ENCODE measurements around the gene NRXN3.

NRXN3 gene

GRCh38 chr14:79629411-79630287, 1459.5 kb downstream of the NRXN3 start (continued):
- TF ChIP-seq ZFP3 (tag by site-specific recombination; IDR thresholded peaks at IDR 0.05; ENCODE audit: low read depth), result no peak

DNA sequence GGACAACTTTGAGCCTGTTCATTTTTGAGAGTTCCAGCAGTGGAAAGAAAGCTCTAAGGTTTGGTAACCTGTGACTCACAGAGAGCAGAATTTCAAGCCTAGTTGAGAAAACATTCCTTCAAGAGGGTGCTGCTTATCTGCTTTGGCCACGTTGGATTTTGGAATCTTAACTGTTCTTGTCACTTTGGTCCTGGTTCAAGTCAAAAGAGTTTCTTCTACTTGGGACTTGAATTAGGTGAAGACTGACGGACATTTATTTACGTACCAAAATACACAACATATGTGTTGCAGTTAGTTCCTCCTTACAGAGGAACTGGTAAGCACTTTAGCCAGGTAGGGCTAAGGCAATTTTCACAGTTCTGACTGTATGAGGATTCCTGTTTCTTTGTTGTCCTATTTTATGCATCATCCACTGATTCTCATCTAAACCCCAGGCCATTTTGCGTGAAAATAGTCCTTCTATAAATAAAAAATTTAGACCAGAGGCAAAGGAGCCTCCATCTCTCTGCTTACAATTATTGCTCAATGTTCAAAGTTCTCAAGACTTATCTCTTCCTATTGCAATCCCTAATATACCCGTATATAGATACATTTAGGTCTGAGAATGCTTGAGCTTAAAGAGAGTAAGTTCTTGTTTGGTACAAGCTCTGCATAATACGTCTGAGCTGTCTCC, 1460.3 kb downstream of the NRXN3 start:
- CTCF ChIA-PET, result no interaction called here
- H3K9me3 ChIP-seq (ENCODE audit: control insufficient read depth, insufficient read depth, low read depth, low read length), result no peaks in the 10 kb centered on the region
- TF ChIP-seq ZNF426 (tag by site-specific recombination; IDR thresholded peaks at IDR 0.05), result no peak
- TF ChIP-seq, protein P1, sequence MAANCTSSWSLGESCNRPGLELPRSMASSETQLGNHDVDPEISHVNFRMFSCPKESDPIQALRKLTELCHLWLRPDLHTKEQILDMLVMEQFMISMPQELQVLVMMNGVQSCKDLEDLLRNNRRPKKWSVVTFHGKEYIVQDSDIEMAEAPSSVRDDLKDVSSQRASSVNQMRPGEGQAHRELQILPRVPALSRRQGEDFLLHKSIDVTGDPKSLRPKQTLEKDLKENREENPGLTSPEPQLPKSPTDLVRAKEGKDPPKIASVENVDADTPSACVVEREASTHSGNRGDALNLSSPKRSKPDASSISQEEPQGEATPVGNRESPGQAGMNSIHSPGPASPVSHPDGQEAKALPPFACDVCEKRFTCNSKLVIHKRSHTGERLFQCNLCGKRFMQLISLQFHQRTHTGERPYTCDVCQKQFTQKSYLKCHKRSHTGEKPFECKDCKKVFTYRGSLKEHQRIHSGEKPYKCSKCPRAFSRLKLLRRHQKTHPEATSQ (tag by site-specific recombination; IDR thresholded peaks at IDR 0.05), result no peak
- TF ChIP-seq, protein P2, sequence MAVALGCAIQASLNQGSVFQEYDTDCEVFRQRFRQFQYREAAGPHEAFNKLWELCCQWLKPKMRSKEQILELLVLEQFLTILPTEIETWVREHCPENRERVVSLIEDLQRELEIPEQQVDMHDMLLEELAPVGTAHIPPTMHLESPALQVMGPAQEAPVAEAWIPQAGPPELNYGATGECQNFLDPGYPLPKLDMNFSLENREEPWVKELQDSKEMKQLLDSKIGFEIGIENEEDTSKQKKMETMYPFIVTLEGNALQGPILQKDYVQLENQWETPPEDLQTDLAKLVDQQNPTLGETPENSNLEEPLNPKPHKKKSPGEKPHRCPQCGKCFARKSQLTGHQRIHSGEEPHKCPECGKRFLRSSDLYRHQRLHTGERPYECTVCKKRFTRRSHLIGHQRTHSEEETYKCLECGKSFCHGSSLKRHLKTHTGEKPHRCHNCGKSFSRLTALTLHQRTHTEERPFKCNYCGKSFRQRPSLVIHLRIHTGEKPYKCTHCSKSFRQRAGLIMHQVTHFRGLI (tag by site-specific recombination; IDR thresholded peaks at IDR 0.05), result no peak
- TF ChIP-seq SP2 (tag by site-specific recombination; IDR thresholded peaks at IDR 0.05), result no peak
- no peak for TF ChIP-seq KLF7 (tag by site-specific recombination; IDR thresholded peaks at IDR 0.05; ENCODE audit: borderline replicate concordance)
- TF ChIP-seq ZNF629 (tag by site-specific recombination; IDR thresholded peaks at IDR 0.05), result no peak
- TF ChIP-seq ZNF777 (tag by site-specific recombination; IDR thresholded peaks at IDR 0.05; ENCODE audit: borderline replicate concordance), result no peak
- no peak for TF ChIP-seq ZNF16 (tag by site-specific recombination; IDR thresholded peaks at IDR 0.05; ENCODE audit: low read depth)
- TF ChIP-seq ZNF544 (tag by site-specific recombination; IDR thresholded peaks at IDR 0.05), result no peak
- TF ChIP-seq ZNF114 (tag by site-specific recombination; IDR thresholded peaks at IDR 0.05), result no peak
- TF ChIP-seq HOXA7 (CRISPR knock-in tag; IDR thresholded peaks at IDR 0.05; ENCODE audit: borderline replicate concordance), result no peak
- TF ChIP-seq ZNF223 (tag by site-specific recombination; IDR thresholded peaks at IDR 0.05), result no peak
- no peak for TF ChIP-seq ZNF366 (tag by site-specific recombination; conservative IDR thresholded peaks at IDR 0.05)
- TF ChIP-seq SCRT2 (tag by site-specific recombination; IDR thresholded peaks at IDR 0.05), result no peak
- H3K36me3 ChIP-seq (ENCODE audit: control insufficient read depth in 2 of 2, insufficient read depth in 1 of 2, low read length in 2 of 2), result no peaks in the 10 kb centered on the region
- no peak overlapping the region for H3K4me3 ChIP-seq (ENCODE audit: low read depth, low read length)
- no peak overlapping the region for H3K27ac ChIP-seq (ENCODE audit: extremely low read depth, low read depth, low read length)
- POLR2A ChIA-PET, result no interaction called here
- H3K4me1 ChIP-seq (ENCODE audit: control insufficient read depth, insufficient read depth, low read length), result no peaks in the 10 kb centered on the region

GRCh38 chr14:79631276-79631675, 1461.1 kb downstream of the NRXN3 start:
- TF ChIP-seq ZNF311 (tag by site-specific recombination; IDR thresholded peaks at IDR 0.05; ENCODE audit: borderline replicate concordance), result no peak
- no peak for TF ChIP-seq SETDB1 (IDR thresholded peaks at IDR 0.05; ENCODE audit: insufficient read length, low read length)
- TF ChIP-seq ZNF155 (tag by site-specific recombination; IDR thresholded peaks at IDR 0.05), result no peak
- no peaks in the 10 kb centered on the region for H3K36me3 ChIP-seq (ENCODE audit: control insufficient read depth in 2 of 2, insufficient read depth in 1 of 2, low read length in 2 of 2)
- H3K27ac ChIP-seq (ENCODE audit: extremely low read depth, low read depth, low read length), result no peak overlapping the region
- H3K4me1 ChIP-seq (ENCODE audit: control insufficient read depth, insufficient read depth, low read length), result no peaks in the 10 kb centered on the region
- ChIA-PET CTCF (no interaction called here), POLR2A (no interaction called here)
- H3K9me3 ChIP-seq (ENCODE audit: control insufficient read depth, insufficient read depth, low read depth, low read length), result no peaks in the 10 kb centered on the region
- H3K4me3 ChIP-seq (ENCODE audit: low read depth, low read length), result no peak overlapping the region
